Activated naive CD8-positive, alpha-beta T cell treated with anti-CD3 and anti-CD28 coated beads, Interleukin-2, amount 10 ng/mL, durations not matched to agents 7 days and 5 days (primary cell): ENCODE results near the gene NDRG3. TPM values are rescaled to one million over a fixed set of nuclear protein-coding genes. Genes with fewer than 3 reads are reported as not detected.
A peak's percentile ranks its signal among the peaks of the same experiment; 100 is the strongest.
"Not testable (repeated sequence)": the region's sequence is repeated elsewhere in the genome, so short reads cannot be mapped to it uniquely, and the experiment has no call there.

Source experiments
- ATAC-seq: fragments of 150-1000 bp; cut with Tn5 transposase; one replicate; pipeline ENCODE4 v1.10.0; 2021; ENCODE audit warnings: low read depth, moderate library complexity
- POLR2A ChIA-PET: fragments of 350-600 bp; sonication (Branson Sonifier 250); formaldehyde crosslinking; loops from one replicate; lab custom pipeline; 2021; ENCODE audit warnings: antibody characterized with exemption; lab: Charles Lee
- DNase-seq: peaks from one replicate; pipeline ENCODE4 v3.0.0; 2021
- H3K27ac Mint-ChIP-seq: one replicate; pipeline ENCODE4 v1.8.0; 2022; ENCODE audit warnings: mild to moderate bottlenecking, mixed read lengths
- H3K27me3 Mint-ChIP-seq: one replicate; pipeline ENCODE4 v1.8.0; 2022; ENCODE audit warnings: mild to moderate bottlenecking, moderate library complexity, mixed read lengths
- H3K36me3 Mint-ChIP-seq: one replicate; pipeline ENCODE4 v1.8.0; 2021; ENCODE audit warnings: mild to moderate bottlenecking, mixed read lengths
- H3K4me1 Mint-ChIP-seq: one replicate; pipeline ENCODE4 v1.8.0; 2021; ENCODE audit warnings: mixed read lengths
- H3K4me3 Mint-ChIP-seq: one replicate; pipeline ENCODE4 v1.8.0; 2022; ENCODE audit warnings: mild to moderate bottlenecking, moderate library complexity, mixed read lengths
- H3K9me3 Mint-ChIP-seq: one replicate; pipeline ENCODE4 v1.8.0; 2021; ENCODE audit warnings: mixed read lengths
- total RNA-seq, 2 experiments: library from RNA; stranded (reverse); gene quantifications; one replicate each; pipeline ENCODE4 v1.2.3, GENCODE V29; 2021

Gene NDRG3
- total RNA-seq, 2 experiments from 2014 or later = 34.3 to 35.5 TPM

DNA sequence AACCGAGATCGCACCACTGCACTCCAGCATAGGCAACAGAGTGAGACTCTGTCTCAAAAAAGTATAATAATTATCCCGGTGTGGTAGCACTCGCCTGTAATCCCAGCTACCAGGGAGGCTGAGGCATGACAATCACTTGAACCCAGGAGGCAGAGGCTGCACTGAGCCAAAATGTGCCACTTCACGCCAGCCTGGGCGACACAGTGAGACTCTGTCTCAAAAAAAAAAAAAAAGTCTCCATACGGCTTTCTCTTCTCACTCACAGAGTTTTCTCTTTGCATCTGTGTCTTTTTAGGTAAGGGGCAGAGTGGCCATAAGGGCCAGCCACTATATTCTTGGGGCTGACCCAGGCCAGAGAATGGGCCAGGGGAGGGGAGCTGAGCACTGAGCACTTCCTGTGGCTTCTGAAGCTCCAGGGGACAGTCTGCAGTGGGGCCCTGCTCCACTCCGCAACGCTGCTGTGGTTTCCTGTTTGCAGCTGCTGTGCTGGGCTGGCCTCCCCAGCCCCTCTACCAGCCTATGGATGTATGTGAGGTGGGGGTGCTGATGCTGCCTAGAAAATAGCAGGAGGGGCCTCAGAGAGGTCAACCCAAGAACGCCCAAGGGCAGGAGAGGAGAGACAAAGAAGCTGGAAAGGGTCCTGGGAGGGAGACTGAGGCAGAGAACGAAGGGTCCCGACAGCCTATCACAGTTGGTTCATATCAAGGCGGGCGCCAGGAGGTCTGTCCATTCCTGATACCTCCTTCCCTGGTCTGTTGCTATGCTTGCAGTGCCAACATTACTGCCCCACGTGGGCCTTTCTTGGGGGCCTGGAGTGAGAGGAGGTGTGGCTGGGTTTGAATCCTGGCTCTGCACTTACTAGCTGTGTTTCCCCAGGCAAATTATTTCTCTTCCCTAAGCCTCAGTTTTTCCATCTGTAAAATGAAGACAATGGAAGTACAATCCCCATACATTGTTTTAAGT lies 115.9 kb downstream of the NDRG3 start:
- ATAC-seq (peak; percentile 95), DNase-seq (peak; percentile 71)
- Mint-ChIP-seq H3K9me3 (no peaks in the 10 kb centered on the region), H3K4me1 (peaks cover 49% of the 10 kb centered on the region), H3K27ac (peak overlapping the region; percentile 93), H3K27me3 (no peaks in the 10 kb centered on the region), H3K4me3 (peak overlapping the region; percentile 78), H3K36me3 (peaks cover 47% of the 10 kb centered on the region)
- POLR2A ChIA-PET = interaction anchor here (0.7 to 6.4 kb wide), 12 partner anchors 14 to 1189 kb away, joined by 3 to 90 read pairs (median 4); partner anchors contain the start of genes NDRG3, RAB5IF, RBM39 and SLA2

DNA sequence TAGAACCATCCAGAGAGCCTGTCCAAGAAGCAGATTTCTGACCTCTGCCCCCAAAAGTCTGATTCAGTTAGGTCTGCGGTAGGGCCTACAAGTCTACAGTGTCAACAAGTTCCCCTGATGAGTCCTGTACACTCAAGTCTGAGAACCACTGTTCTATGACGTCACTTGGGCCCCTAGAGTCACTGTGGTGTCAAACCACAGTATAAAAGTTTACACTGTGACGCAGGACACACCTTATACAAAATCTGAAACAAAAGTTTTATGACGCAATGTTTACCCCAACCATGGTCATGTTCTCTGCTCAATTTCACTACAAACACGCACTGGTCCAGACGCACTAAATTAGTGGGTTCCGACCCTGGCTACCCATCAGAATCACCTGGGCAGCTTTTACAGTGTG lies 117.8 kb downstream of the NDRG3 start:
- DNase-seq = no peak
- no peak overlapping the region for H3K4me3 Mint-ChIP-seq
- peaks cover 48% of the 10 kb centered on the region for H3K36me3 Mint-ChIP-seq
- H3K9me3 Mint-ChIP-seq = no peaks in the 10 kb centered on the region
- no peaks in the 10 kb centered on the region for H3K27me3 Mint-ChIP-seq
- H3K27ac Mint-ChIP-seq = peak overlapping the region; percentile 64
- ATAC-seq = no peak
- POLR2A ChIA-PET = interaction anchor here (1.2 to 5.1 kb wide), 3 partner anchors 16 to 105 kb away, joined by 3 to 40 read pairs (median 8); partner anchors contain the start of genes RAB5IF and SLA2
- H3K4me1 Mint-ChIP-seq = peaks cover 60% of the 10 kb centered on the region

DNA sequence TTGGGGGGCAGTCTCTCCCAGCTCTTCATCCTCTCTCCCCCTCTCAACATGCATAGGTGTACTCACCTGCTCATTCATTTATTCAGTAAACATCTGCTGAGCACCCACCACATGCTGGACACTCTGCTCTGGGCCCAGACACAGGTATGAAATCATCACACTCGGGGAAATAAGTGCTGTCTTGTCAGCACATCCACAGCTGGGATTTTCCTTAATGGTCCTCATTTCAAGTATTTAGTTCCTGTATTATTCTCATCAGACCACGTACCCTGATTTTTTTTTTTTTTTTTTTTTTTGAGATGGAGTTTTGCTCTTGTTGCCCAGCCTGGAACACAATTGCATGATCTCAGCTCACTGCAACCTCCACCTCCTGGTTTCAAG lies 121.0 kb downstream of the NDRG3 start:
- Mint-ChIP-seq H3K4me3 (no peak overlapping the region), H3K36me3 (peaks cover 41% of the 10 kb centered on the region), H3K27ac (peak overlapping the region; percentile 53), H3K4me1 (peaks cover 44% of the 10 kb centered on the region), H3K27me3 (no peaks in the 10 kb centered on the region), H3K9me3 (no peaks in the 10 kb centered on the region)
- POLR2A ChIA-PET = interaction anchor here (0.7 to 5.1 kb wide), 3 partner anchors 19 to 1921 kb away, joined by 4 to 40 read pairs (median 16); partner anchors contain the start of genes RAB5IF and SLA2
- ATAC-seq (no peak), DNase-seq (no peak)

DNA sequence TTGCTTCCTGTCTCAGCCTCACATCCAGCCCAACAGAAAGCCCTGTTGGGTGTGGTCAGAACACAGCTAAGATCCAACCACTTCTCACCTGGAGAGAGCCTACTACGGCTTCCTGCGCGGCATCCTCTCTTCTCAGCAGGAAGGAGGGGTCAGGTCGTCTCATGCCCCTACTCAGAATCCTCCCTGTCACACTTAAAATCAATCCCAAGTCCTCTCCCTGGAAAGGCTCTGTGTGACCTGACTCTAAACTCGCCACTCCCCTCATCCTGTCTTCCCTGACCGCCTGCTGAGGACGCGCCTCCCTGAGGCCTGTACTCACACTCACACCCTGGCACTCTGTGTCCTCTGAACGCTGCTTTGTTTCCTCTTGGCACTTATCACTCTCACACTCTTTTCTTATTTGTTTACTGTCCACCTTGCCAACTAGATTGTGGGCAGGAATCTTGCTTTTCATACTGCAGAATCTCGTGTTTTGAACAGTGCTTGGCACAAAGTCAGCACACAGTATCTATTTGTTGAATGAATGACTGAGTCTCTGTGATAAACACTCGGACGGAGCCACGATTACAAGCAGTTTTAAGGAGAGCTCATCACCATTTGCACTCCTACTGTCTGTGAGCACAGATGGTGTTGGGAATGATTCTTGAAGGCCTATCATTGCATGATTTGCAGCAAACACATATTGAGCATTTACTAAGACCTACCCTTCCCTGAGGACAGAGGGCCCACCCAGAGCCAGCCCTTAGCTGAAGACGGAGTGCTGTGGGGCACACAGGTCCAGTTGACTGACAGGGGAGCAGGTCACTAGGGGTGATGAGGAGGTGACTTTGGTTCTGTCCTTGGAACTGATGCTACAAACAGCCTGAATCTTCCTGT lies 121.6 kb downstream of the NDRG3 start:
- Mint-ChIP-seq H3K4me1 (peaks cover 38% of the 10 kb centered on the region), H3K4me3 (no peak overlapping the region), H3K27ac (peak overlapping the region; percentile 81), H3K9me3 (no peaks in the 10 kb centered on the region), H3K27me3 (no peaks in the 10 kb centered on the region), H3K36me3 (peaks cover 38% of the 10 kb centered on the region)
- DNase-seq (no peak), ATAC-seq (peak; percentile 22)
- POLR2A ChIA-PET = interaction anchor here (0.9 to 5.1 kb wide), 3 partner anchors 10 to 20 kb away, joined by 3 to 40 read pairs (median 16); partner anchors contain the start of genes RAB5IF and SLA2

DNA sequence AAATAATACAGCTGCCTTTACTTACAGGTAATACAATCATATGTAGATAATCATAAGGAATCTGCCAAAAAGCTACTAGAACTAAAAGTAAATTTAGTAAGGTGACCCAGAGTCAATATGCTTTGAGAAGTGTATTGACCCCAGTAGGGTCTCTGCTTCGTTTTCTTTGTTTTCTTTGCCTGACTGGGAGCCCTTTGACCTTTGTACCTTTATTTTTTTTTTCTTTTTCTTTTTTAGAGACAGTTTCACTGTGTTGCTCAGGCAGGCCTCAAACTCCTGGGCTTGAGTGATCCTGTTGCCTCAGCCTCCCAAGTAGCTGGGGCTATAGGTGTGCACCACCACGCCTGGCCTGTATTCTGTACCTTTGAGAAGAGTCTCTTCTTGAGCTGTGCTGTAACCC lies 122.4 kb downstream of the NDRG3 start:
- peaks cover 35% of the 10 kb centered on the region for H3K4me1 Mint-ChIP-seq
- DNase-seq (no peak), ATAC-seq (no peak)
- no peak overlapping the region for H3K4me3 Mint-ChIP-seq
- peaks cover 36% of the 10 kb centered on the region for H3K36me3 Mint-ChIP-seq
- peak overlapping the region; percentile 81 for H3K27ac Mint-ChIP-seq
- H3K27me3 Mint-ChIP-seq = no peaks in the 10 kb centered on the region
- POLR2A ChIA-PET = interaction anchor here (0.8 to 5.1 kb wide), 4 partner anchors 11 to 21 kb away, joined by 3 to 40 read pairs (median 12); partner anchors contain the start of genes RAB5IF and SLA2
- H3K9me3 Mint-ChIP-seq = no peaks in the 10 kb centered on the region

DNA sequence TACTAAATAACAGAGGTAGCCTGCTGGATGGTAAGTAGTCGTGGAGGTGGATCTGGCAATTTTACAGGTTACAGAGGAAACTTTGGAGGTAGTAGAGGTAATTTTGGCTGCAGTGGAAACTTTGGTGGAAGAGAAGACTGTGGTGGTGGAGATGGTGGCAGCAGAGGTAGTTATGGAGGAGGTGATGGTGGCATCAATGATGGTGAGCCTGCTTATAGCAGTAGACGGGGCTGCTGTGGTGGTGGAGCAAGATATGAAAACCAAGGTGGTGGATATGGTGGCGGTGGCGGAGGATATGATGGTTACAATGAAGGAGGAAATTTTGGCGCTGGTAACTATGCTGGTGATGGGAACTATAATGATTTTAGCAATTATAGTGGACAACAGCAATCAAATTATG lies 125.0 kb downstream of the NDRG3 start:
- H3K36me3 Mint-ChIP-seq = peaks cover 24% of the 10 kb centered on the region
- ATAC-seq (no peak), DNase-seq (no peak)
- H3K4me3 Mint-ChIP-seq = no peak overlapping the region
- H3K9me3 Mint-ChIP-seq = no peaks in the 10 kb centered on the region
- POLR2A ChIA-PET = no interaction called here
- peaks cover 23% of the 10 kb centered on the region for H3K4me1 Mint-ChIP-seq
- H3K27me3 Mint-ChIP-seq = no peaks in the 10 kb centered on the region
- H3K27ac Mint-ChIP-seq = peak overlapping the region; percentile 54

DNA sequence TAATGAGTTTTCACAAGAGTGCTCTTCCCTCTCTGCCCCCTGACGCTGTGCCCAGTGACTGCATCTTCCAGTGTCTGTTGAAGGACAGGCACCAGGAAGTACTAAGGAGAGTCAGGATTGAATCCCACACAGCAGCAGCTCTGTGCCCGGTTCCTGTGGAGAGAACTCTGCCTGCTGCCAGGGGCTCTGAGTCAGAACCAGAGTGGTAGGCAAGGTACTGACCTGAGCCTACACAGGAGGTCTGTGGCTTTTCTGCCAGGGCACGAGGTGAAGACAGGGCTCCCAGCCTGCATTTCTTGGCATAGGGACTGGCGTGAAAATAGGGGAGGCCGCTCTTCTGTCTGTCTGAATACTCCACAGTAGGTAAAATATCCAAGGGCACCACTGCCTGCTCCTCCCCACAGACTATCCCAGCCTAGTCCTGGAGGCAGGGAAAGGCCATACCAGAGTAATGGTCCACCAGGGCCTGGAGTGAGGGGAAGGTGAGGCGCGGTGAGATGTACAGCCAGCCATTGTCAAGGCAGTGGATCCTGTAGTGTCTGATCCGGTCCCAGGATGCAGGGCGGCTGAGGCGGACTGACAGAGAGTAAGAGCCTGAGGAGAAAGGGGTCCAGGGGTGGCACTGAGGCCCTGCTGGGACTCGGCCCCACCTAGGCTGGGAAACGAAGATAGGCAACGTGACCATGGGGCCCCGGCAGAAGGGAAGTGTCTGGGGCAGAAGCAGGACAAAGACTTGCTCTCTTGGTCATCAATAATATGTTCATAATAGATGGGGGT lies 130.9 kb downstream of the NDRG3 start:
- Mint-ChIP-seq H3K27ac (peak overlapping the region; percentile 13), H3K27me3 (no peaks in the 10 kb centered on the region), H3K4me1 (peaks cover 22% of the 10 kb centered on the region), H3K36me3 (peaks cover 20% of the 10 kb centered on the region), H3K9me3 (no peaks in the 10 kb centered on the region), H3K4me3 (no peak overlapping the region)
- DNase-seq = no peak
- POLR2A ChIA-PET = interaction anchor here (1.0 to 1.4 kb wide), 5 partner anchors 11 to 159 kb away, joined by 3 to 6 read pairs (median 4); no protein-coding TSS in a partner anchor
- ATAC-seq = no peak

DNA sequence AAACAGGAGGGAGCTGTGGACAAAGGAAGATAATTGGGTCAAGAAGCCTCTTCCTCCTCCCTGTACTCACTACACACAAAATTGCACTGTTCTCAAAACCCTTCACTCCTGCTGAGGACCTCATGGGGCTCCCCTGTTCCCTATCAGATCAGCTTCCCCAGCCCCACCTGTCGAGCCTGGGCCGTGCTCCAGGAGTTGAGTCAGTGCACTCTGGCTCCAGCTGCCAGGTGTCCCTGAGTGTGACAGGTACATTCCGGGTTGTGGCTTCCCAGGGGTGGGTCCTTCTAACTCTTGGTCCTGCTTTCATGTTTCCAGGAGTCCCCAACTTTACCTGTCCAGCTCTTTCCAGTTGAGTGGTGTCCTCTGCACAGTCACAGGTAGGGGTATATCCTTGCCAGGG lies 131.9 kb downstream of the NDRG3 start:
- Mint-ChIP-seq H3K27ac (peak overlapping the region; percentile 13), H3K27me3 (no peaks in the 10 kb centered on the region), H3K4me3 (no peak overlapping the region), H3K9me3 (no peaks in the 10 kb centered on the region), H3K4me1 (peaks cover 22% of the 10 kb centered on the region), H3K36me3 (peaks cover 23% of the 10 kb centered on the region)
- DNase-seq (no peak), ATAC-seq (no peak)
- POLR2A ChIA-PET = interaction anchor here (0.6 to 2.0 kb wide), 9 partner anchors 8 to 160 kb away, joined by 3 to 8 read pairs (median 4); partner anchors contain the start of genes RAB5IF and SLA2

- H3K27ac Mint-ChIP-seq = peak overlapping the region; percentile 6
- H3K9me3 Mint-ChIP-seq = no peaks in the 10 kb centered on the region
- H3K27me3 Mint-ChIP-seq = no peaks in the 10 kb centered on the region
- POLR2A ChIA-PET = interaction anchor here (0.6 to 1.9 kb wide), 5 partner anchors 31 to 144 kb away, joined by 3 to 8 read pairs (median 3); no protein-coding TSS in a partner anchor
- peaks cover 33% of the 10 kb centered on the region for H3K4me1 Mint-ChIP-seq
- H3K36me3 Mint-ChIP-seq = peaks cover 27% of the 10 kb centered on the region
- DNase-seq (no peak), ATAC-seq (no peak)
- no peak overlapping the region for H3K4me3 Mint-ChIP-seq
These were observed 134.3 kb downstream of the NDRG3 start for GRCh38 chr20:36611625-36612024.

GRCh38 chr20:36608388-36608728 lies 137.5 kb downstream of the NDRG3 start:
- ATAC-seq, H3K9me3 Mint-ChIP-seq, H3K27me3 Mint-ChIP-seq, H3K4me3 Mint-ChIP-seq, DNase-seq: not testable (repeated sequence)
- POLR2A ChIA-PET = interaction anchor here (0.6 to 2.0 kb wide), 5 partner anchors 13 to 413 kb away, joined by 4 to 12 read pairs (median 4); partner anchors contain the start of gene SLA2
- H3K4me1 Mint-ChIP-seq = peaks cover 34% of the 10 kb centered on the region
- peak overlapping the region; percentile 21 for H3K27ac Mint-ChIP-seq
- peaks cover 24% of the 10 kb centered on the region for H3K36me3 Mint-ChIP-seq

DNA sequence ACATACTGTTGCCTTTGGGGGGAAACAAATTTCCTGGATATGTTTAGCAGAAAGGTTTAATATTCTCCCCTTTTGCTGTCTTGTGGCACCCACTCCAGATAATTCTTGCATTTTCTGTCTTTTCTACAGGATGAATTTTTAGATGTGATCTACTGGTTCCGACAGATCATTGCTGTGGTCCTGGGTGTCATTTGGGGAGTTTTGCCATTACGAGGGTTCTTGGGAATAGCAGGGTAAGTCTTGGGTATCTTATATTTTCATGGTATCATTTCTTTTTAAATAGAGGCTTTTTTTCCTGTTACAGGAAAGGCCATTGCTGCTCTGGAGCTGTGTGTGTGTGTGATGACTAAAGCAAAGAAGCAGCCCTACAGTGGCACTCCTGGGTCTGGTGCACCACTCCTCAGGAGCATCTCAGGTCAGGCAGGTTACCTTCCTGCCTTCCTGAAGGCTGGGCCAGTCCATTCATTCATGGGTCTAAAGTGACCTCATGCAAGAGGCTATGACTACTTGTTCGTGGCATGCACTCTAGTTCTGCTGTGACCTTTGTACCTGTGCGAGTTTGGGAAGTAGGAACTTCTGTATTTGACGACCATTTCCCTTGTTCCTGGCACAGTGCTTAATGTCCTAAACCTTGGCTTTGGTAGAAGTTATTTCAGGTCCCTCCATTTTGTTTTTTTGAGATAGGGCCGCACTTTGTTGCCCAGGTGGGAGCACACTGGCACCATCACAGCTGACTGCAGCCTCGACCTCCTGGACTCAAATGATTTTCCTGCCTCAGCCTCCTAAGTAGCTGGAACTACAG lies 138.1 kb downstream of the NDRG3 start:
- H3K36me3 Mint-ChIP-seq = peaks cover 23% of the 10 kb centered on the region
- H3K4me3 Mint-ChIP-seq = peak overlapping the region; percentile 98
- H3K27me3 Mint-ChIP-seq = no peaks in the 10 kb centered on the region
- POLR2A ChIA-PET = interaction anchor here (0.7 to 4.3 kb wide), 6 partner anchors 29 to 137 kb away, joined by 4 to 66 read pairs (median 7); partner anchors contain the start of genes SLA2 and TGIF2
- DNase-seq (no peak), ATAC-seq (no peak)
- peaks cover 29% of the 10 kb centered on the region for H3K4me1 Mint-ChIP-seq
- peak overlapping the region; percentile 98 for H3K27ac Mint-ChIP-seq
- no peaks in the 10 kb centered on the region for H3K9me3 Mint-ChIP-seq
